Heart left ventricle (tissue), 13 donors: ENCODE data around the gene CDS1.

Experiments used
- POLR2A ChIP-seq, 2 donors: fragments of 450-650 bp; IDR thresholded peaks; one replicate each; pipeline ENCODE4 v1.6.1; 2017; ENCODE audit warnings: antibody characterized with exemption in 2 of 2, mild to moderate bottlenecking in 2 of 2, moderate library complexity in 2 of 2
- TF ChIP-seq, protein P1 (sequence below), 12 donors: fragments of 200-600 bp; sonication (generic) in 4 of 12; IDR thresholded peaks; one replicate each; pipeline versions ENCODE4 v1.5.0 to v1.8.0; 2018 to 2022; ENCODE audit warnings: antibody characterized with exemption in 12 of 12, mild to moderate bottlenecking in 5 of 12
- donor health status: ischemic (EF 13 %, LVEDD 7.1; RV severe dilation, severe dysfunction).
- donor health status: DM: no; HTN: yes; CAD: no.
- donor health status: DM: no; HTN: no; CAD: no.
- donor health status: ischemic (EF 25% LVEDD 6.9; RV normal size, moderate dysfunction).
- donor health status: ischemic (EF 25% LVEDD 5.7; RV mildly dilated, moderate dysfunction).
- donor health status: ischemic (EF 35%, LVEDD 5.7; RV mildly dilated, moderate dysfunction).
- donor health status: nonischemic (EF 11% LVEDD 7.7; RV severe dilation, severe dysfunction).
- donor health status: DM: yes; HTN: yes; CAD: no.
- donor health status: PGD.
- donor health status: ischemic (EF 29% LVEDD 5.4; RV normal size, mild dysfunction).
- donor health status: nonischemic (EF 23%, LVEDD 6.1; RV moderate dilation, normal function).

- no peak for TF ChIP-seq POLR2A (IDR thresholded peaks at IDR 0.05)
- TF ChIP-seq, protein P1, sequence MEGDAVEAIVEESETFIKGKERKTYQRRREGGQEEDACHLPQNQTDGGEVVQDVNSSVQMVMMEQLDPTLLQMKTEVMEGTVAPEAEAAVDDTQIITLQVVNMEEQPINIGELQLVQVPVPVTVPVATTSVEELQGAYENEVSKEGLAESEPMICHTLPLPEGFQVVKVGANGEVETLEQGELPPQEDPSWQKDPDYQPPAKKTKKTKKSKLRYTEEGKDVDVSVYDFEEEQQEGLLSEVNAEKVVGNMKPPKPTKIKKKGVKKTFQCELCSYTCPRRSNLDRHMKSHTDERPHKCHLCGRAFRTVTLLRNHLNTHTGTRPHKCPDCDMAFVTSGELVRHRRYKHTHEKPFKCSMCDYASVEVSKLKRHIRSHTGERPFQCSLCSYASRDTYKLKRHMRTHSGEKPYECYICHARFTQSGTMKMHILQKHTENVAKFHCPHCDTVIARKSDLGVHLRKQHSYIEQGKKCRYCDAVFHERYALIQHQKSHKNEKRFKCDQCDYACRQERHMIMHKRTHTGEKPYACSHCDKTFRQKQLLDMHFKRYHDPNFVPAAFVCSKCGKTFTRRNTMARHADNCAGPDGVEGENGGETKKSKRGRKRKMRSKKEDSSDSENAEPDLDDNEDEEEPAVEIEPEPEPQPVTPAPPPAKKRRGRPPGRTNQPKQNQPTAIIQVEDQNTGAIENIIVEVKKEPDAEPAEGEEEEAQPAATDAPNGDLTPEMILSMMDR (IDR thresholded peaks at IDR 0.05): no peak
Measured at GRCh38 chr4:84632092-84632491, 49.2 kb downstream of the CDS1 start.
